Mucosa of rectum (tissue), 2 donors: Measurements from ENCODE around the gene FLNC.

Source experiments
- H3K27ac ChIP-seq, 2 donors: one replicate each; pipeline ENCODE4 v1.7.0; 2013; ENCODE audit warnings: inconsistent platforms in 2 of 2, low read depth in 2 of 2, low read length in 2 of 2
- H3K27me3 ChIP-seq, 2 donors: one replicate each; pipeline ENCODE4 v1.7.0; 2013; ENCODE audit warnings: low read length in 2 of 2; ENCODE audit not compliant: control insufficient read depth in 2 of 2, insufficient read depth in 2 of 2
- H3K36me3 ChIP-seq, 2 donors: one replicate each; pipeline ENCODE4 v1.7.0; 2013; ENCODE audit warnings: low read length in 2 of 2; ENCODE audit not compliant: control insufficient read depth in 2 of 2, insufficient read depth in 2 of 2
- H3K4me1 ChIP-seq, 2 donors: one replicate each; pipeline ENCODE4 v1.7.0; 2013; ENCODE audit warnings: low read length in 2 of 2, mild to moderate bottlenecking in 1 of 2; ENCODE audit not compliant: control insufficient read depth in 2 of 2, insufficient read depth in 2 of 2
- H3K4me3 ChIP-seq, 2 donors: one replicate each; pipeline ENCODE4 v1.7.0; 2013; ENCODE audit warnings: low read length in 2 of 2
- H3K9ac ChIP-seq, 2 donors: one replicate each; pipeline ENCODE4 v1.7.0; 2013; ENCODE audit warnings: low read length in 2 of 2, low read depth in 1 of 2, mild to moderate bottlenecking in 1 of 2
- H3K9me3 ChIP-seq, 2 donors: one replicate each; pipeline ENCODE4 v1.7.0; 2013; ENCODE audit warnings: low read length in 2 of 2; ENCODE audit not compliant: control insufficient read depth in 2 of 2
- donor health status: healthy.
- donor health status: Normal muscosa, but diverticular disease.

The FLNC gene

GRCh38 chr7:128845475-128845874, 15.3 kb downstream of the FLNC start:
- H3K36me3 ChIP-seq = no peaks in the 10 kb centered on the region
- no peaks in the 10 kb centered on the region for H3K27me3 ChIP-seq
- H3K9me3 ChIP-seq = no peaks in the 10 kb centered on the region
- H3K4me1 ChIP-seq = peaks cover 0 to 3% of the 10 kb centered on the region in 2 donors
- no peak overlapping the region for H3K9ac ChIP-seq
- H3K27ac ChIP-seq = no peak overlapping the region
- H3K4me3 ChIP-seq = no peak overlapping the region

GRCh38 chr7:128845987-128846386, 15.8 kb downstream of the FLNC start:
- Histone ChIP-seq H3K9ac (no peak overlapping the region), H3K9me3 (no peaks in the 10 kb centered on the region), H3K36me3 (no peaks in the 10 kb centered on the region), H3K27me3 (no peaks in the 10 kb centered on the region), H3K27ac (no peak overlapping the region), H3K4me3 (no peak overlapping the region), H3K4me1 (peaks cover 0 to 2% of the 10 kb centered on the region in 2 donors)

- Histone ChIP-seq H3K9ac (no peak overlapping the region), H3K4me1 (no peaks in the 10 kb centered on the region), H3K4me3 (no peak overlapping the region), H3K9me3 (no peaks in the 10 kb centered on the region), H3K27me3 (no peaks in the 10 kb centered on the region), H3K27ac (no peak overlapping the region), H3K36me3 (no peaks in the 10 kb centered on the region)
Observed at GRCh38 chr7:128846781-128847444, 16.7 kb downstream of the FLNC start.

GRCh38 chr7:128847721-128848211, 17.6 kb downstream of the FLNC start:
- H3K36me3 ChIP-seq = no peaks in the 10 kb centered on the region
- no peaks in the 10 kb centered on the region for H3K9me3 ChIP-seq
- no peaks in the 10 kb centered on the region for H3K4me1 ChIP-seq
- no peak overlapping the region for H3K4me3 ChIP-seq
- no peak overlapping the region for H3K9ac ChIP-seq
- no peaks in the 10 kb centered on the region for H3K27me3 ChIP-seq
- H3K27ac ChIP-seq = no peak overlapping the region

- Histone ChIP-seq H3K4me1 (no peaks in the 10 kb centered on the region), H3K9ac (no peak overlapping the region), H3K27me3 (no peaks in the 10 kb centered on the region), H3K4me3 (no peak overlapping the region), H3K27ac (no peak overlapping the region), H3K9me3 (no peaks in the 10 kb centered on the region), H3K36me3 (no peaks in the 10 kb centered on the region)
Observed at GRCh38 chr7:128848289-128849155, 18.3 kb downstream of the FLNC start.

GRCh38 chr7:128849156-128849515, 18.9 kb downstream of the FLNC start:
- no peak overlapping the region for H3K4me3 ChIP-seq
- no peak overlapping the region for H3K27ac ChIP-seq
- no peaks in the 10 kb centered on the region for H3K4me1 ChIP-seq
- H3K27me3 ChIP-seq = no peaks in the 10 kb centered on the region
- H3K9me3 ChIP-seq = no peaks in the 10 kb centered on the region
- no peaks in the 10 kb centered on the region for H3K36me3 ChIP-seq
- no peak overlapping the region for H3K9ac ChIP-seq

- Histone ChIP-seq H3K4me1 (no peaks in the 10 kb centered on the region), H3K9ac (no peak overlapping the region), H3K27me3 (no peaks in the 10 kb centered on the region), H3K36me3 (no peaks in the 10 kb centered on the region), H3K4me3 (no peak overlapping the region), H3K9me3 (no peaks in the 10 kb centered on the region), H3K27ac (no peak overlapping the region)
Observed at GRCh38 chr7:128849804-128850490, 19.7 kb downstream of the FLNC start.

GRCh38 chr7:128852537-128853254, 22.5 kb downstream of the FLNC start:
- Histone ChIP-seq H3K4me3 (no peak overlapping the region), H3K27me3 (no peaks in the 10 kb centered on the region), H3K36me3 (peaks cover 0 to 3% of the 10 kb centered on the region in 2 donors), H3K27ac (no peak overlapping the region), H3K9ac (no peak overlapping the region), H3K4me1 (peaks cover 0 to 8% of the 10 kb centered on the region in 2 donors), H3K9me3 (no peaks in the 10 kb centered on the region)

- Histone ChIP-seq H3K9me3 (no peaks in the 10 kb centered on the region), H3K27me3 (no peaks in the 10 kb centered on the region), H3K4me3 (no peak overlapping the region), H3K36me3 (peaks cover 0 to 3% of the 10 kb centered on the region in 2 donors), H3K27ac (no peak overlapping the region), H3K9ac (no peak overlapping the region), H3K4me1 (peaks cover 0 to 8% of the 10 kb centered on the region in 2 donors)
Observed at GRCh38 chr7:128853799-128854198, 23.6 kb downstream of the FLNC start.
